Stimulated activated CD4-positive, alpha-beta T cell treated with anti-CD3 and anti-CD28 coated beads, Interleukin-1b, Interleukin-23, amount 100 ng/mL, for 48 hours (primary cell): ENCODE results near the gene EMID1.
"Not testable (repeated sequence)": the region's sequence is repeated elsewhere in the genome, so short reads cannot be mapped to it uniquely, and the experiment has no call there.

Source experiments
- DNase-seq: peaks from one replicate; pipeline ENCODE4 v3.0.0-alpha.2; 2020

Gene EMID1

DNA sequence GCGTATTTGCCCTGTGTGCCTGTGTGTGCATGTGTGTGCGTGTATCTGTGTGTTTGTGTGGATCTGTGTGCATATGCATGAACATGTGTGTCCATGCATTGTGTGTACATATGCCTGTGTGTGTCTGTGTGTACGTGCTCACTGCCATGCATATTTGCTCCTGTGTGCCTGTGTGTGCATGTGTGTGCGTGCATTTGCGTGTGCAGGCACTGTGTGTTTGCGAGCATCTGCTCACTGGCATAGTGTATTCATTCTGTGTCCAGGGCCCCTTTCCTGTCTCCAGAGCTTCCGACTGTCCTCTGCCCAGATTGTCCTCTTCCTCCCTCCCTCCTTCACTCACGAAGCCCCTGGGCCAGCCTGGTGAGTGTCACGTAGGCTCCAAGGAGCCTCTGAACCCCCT is 5.8 kb downstream of the EMID1 start:
- no peak for DNase-seq

DNA sequence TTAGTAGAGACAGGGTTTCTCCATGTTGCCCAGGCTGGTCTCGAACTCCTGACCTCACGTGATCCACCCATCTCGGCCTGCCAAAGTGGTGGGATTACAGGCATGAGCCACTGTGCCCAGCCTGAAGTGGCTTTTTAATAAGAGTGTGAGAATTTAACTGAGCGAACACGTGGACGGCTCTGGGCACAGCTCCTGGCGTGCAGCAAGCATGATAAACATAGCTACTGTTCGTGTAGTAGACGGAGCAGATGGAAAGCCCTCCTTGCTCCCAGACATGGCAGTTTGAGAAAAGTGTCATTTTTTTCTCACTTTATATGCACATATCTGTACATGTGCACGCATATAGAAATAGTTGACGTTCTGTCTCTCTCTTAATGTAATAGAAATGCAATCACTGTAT is 7.0 kb downstream of the EMID1 start:
- no peak for DNase-seq

DNA sequence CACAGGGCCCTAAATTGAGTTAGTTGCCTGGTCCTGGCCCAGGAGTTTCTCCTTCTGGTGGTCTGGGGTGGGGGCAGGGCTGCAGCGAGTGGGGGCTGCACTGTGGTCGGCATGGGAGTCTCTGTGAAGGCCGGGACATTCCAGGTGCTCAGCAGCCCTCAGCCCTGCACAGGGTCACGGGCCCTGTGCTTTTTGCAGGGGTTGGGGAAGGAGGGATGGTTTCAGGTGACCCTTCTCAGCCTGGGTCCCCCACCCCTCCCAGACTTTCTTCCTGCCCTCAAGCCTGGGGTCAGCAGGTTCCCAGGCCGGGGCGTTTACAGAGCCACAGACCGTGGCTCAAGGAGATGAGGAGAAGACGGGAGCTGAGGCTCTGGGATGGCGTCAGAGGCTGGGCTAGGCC is 7.8 kb downstream of the EMID1 start:
- DNase-seq: no peak

DNA sequence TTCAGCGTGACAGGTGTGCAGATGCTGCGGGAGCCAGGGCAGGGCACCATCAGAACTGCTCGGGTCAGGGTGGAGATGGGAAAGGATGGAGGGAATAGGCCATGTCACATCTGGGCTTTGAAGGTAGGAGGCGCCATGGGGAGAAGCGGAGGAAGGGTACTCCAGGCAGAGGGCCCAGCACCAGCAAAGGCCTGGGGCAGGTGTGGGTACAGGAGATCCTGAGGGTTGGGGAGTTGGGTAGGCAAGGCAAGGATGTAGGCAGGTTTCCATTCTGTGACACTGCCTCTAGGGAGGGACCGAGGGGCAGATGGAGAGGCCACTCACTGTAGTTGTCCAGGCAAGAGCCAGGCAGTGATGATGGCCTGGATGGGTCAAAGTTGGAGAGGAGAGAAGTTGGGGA is 8.5 kb downstream of the EMID1 start:
- DNase-seq: no peak

DNA sequence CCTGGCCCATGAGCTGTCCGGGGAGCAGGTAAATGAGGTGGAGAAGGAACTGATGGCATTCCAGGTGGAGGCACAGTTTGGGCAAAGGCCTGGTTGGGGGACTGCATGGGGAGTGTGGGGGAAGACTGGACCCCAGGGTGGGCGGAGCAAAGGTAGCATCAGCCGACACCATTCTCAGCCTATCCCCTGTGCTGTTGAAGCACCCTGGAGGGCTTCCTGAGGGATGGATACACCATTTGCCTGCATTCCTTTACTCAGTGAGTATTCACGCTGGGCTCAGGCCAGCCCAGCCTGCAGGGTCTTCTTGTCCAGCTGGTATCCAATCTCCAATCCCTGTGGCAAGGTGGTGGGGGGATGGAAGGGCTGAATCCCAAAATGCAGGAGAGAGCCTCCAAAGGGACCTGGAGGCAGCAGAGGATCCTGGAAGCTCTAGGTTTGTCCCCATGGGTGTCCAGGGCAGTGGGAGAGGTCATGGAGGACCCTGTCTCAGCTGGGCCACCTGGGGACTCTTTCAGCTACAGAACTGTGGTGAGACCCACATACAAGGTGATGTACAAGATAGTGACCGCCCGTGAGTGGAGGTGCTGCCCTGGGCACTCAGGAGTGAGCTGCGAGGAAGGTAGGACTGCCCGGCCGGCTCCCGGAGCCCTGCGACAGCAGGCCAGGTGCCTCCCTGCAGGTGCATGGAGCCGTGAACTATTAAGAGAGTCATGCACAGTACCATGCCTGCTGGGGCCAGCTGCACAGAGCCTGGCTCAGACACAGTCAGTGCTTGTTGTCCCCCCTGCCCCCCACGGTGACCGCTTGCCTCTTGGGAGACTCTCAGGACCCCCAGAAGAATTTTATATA is 9.5 kb downstream of the EMID1 start:
- DNase-seq: no peak

DNA sequence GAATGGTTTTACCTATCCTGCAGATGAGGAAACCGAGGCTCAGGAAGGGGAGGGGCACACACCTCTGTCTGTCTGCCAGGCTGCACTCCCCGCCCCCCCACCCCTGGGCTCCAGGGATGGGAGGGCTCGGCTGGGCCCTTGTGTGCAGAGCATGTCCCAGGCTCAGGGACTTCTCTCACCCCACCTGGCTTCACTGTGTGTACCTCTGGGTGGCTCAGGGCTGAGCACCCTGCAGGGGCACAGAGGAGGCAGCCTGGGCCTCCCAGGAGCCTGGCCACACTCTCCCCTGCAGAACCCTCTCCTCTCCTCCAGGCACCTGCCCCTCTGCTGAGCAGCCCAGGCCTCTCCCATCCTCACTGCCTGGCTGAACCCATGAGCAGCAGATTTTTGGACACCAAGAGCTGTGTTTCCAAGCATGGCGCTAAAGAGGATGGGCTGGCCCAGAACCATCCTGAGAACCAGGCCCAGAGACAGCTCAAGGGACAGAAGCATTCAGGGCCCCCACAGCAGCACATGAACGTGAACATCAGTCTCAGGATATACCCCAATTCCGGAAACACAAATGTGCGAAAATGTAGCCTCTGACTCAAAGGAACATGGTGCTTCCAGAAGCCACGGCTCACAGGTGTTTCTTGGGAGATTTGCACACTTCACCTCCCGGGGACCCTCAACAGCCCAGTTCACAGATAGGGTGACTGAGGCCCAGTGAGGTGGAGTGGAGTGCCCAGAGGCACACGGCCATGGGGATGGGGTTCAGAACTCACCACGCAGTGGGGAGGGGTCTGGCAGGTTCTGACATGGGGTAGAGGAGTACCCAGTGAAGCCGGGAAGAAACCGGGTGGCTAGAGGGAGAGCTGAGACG is 10.5 kb downstream of the EMID1 start:
- no peak for DNase-seq

DNA sequence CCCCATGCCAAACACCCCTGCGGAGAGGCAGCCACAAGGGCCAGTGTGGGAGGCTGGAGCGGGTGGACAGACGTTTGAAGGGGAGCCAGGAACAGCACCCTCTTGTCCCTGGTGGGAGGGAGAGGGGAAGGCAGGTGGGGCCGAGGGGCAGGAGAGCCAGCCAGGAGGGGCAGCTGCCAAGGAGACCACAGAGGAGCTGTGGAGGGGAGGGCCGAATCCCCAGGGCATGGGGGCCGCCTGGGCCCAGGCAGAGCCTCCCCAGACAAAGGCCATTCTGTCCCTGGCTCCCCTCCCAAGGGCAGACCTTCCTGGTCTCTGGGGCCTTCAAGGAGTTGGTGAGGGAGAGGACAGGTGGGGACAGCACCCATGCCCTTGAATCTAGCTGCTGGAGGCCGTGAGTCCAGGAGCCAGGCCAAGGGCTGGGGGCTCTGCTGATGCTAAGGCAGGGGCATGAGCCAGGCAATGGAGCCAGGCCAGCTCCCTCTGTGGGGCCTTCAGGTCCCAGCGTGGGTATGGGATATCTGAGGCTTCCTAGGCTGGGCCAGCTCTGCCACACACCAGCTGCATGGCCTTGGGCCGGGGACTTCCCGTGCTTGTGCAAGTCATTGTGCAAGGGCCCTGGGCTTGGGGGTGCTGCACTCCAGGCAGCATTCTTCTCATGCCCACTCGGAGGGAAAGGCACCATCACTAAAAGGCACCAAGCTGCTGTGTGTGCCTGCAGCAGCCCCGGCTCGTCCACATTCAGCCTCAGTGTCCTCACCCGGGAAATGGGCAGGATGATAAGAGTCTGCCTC is 11.4 kb downstream of the EMID1 start:
- no peak for DNase-seq

DNA sequence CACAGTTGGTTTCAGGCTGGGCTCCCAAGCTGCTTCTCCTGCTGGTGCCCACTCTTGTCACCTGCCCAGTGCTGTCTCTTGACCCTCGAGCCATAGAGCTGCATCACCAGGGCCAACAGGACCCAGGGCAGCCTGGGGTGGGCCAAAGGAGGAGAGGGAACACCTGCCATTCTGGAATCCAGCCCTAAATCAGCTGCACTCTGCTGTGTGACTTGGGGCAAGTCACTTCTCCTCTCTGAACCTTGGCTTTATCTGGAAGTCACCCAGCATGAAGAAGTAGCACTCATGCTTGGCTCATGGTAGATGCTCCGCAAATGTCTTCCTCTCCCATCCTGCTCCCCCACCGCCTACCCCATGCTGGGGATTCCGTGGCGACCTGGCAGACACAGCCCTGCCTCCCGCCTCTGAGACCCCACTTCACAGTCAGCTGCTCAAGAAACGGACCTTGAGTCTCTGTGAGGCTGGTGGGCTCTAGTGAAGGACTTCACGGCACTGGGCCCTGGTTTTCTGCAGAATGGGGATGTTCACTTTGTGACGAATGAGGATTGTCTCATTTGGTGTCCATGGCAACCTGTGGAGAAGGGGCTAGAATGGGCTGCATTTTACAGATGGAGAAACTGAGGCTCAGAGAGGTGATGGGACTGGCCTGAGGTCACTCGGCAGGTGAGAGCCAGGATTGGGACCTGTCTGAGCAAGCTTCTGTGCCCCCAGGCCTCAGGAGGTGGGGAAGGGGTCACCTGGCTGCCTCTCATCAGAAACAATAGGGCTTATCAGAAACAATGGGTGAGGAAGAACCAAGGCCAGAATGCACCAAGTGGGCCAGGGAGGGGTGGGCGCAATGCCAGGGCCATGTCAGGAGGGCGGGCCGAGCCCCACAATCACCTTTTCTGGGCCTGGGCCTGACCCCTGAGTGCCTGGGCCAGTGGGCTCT is 12.4 kb downstream of the EMID1 start:
- no peak for DNase-seq

DNA sequence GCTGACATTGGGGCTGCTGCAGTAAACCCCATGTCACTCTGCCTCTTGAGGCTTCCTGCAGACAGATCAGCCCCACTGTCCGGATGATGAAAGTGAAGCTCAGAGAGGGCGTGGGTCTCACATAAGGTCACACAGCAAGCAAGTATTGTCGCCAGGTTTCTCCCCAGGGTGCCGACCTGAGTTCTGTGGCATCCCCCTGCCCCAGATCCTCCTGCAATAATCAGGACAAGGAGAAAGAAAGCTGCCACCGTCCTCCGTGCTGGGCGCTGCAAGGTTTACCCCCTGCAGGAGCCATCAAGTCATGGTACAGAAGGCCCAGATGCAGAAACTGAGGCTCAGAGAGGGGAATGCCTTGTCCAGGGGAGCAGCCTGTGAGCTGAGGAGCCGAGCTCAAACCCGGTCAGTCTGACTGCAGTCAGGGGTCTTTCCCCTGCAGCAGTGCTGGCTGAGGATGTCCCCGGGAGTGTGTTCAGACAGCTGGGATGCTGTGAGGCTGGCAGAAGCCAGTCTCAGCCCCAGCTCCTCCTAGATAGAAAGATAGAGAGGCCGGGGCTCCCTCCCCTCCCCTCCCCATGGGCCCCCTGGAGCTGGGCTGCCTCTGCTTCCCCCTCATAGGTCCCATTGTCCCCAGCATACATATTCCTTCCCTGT is 13.2 kb downstream of the EMID1 start:
- no peak for DNase-seq

DNA sequence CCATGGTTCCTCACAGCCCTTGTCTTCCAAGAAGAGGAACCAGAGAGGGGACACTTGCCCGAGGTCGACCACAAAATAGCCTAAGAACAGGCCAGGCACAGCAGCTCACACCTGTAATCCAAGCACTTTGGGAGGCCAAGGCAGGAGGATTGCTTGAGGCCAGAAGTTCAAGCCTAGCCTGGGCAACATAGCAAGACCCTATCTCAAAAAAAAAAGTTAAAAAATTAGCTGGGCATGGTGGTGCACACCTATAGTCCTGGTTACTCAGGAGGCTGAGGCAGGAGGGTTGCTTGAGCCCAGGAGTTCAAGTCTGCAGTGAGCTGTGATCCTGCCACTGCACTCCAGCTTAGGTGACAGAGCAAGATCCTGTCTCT is 13.7 kb downstream of the EMID1 start:
- DNase-seq: not testable (repeated sequence)

DNA sequence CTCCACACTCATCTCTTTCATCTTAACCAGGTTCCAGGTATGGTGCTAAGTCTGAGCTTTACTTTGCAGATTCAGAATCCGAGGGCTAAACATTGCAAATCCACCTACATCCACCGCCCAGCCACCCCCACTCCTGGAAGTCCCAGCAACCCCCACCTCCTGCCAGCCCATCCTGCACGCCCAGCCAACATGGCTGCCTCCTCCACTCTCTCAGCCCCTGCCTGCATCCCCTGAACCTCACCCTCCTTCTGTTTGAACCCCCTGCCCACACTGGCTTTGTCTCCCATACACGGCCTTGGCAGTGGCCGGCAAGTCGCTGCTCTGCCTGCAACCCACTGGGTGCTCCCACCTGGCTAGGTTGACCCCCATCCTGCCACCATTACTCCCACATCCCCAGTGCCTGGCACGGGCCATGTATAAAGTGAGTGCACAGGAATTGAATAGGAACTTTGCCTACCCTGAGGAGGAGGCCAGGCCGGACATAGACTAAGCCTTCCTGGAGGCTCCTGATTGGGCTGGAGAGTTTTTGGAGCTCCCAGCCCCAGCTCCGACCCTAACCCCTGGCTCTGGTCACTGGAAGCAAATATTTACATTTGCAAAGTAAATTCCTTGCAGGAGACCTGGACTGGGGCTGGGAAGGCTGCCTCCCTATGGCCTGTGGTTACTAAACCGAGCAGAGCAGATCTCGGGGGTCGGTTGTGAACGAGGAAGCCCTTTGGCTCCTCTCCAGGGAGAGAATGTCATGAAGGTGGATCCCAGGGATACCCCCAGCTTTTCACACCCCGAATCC is 14.4 kb downstream of the EMID1 start:
- DNase-seq: no peak

DNA sequence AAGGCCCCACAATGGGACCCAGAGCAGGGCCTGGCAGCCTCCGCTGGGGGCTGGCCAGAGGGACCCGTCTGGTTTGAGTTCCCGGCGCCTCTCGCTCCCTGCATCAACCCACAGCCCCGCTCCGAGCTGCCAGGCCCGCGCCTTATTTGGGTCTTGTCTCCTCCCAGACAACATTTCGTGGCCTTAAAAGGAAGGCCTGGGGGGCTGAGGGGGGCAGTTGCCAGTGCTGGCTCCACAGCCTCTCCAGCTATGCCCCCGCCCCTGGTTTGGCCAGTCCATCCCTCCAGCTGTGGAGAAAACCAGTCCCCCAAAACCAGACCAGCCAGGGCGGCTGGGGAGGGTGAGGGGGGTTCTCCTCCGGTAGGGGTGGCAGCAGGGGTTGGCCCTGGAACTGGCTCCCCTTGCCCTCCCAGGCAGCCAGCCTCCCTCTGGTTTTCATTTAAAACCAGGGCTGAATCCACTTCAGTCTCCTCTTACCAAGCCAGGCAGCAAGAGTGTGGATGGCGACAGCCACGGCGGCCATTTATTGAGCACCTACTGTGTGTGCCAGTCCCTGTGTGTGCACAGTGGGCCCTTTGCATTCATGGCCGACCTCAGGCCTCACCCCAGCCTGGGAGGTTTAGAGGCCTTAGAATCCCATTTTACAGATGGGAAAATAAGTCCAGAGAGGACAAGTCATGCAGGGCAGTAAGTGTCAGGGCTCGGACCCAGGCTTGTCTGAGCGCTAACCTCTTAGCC is 18.6 kb downstream of the EMID1 start:
- DNase-seq: no peak

DNA sequence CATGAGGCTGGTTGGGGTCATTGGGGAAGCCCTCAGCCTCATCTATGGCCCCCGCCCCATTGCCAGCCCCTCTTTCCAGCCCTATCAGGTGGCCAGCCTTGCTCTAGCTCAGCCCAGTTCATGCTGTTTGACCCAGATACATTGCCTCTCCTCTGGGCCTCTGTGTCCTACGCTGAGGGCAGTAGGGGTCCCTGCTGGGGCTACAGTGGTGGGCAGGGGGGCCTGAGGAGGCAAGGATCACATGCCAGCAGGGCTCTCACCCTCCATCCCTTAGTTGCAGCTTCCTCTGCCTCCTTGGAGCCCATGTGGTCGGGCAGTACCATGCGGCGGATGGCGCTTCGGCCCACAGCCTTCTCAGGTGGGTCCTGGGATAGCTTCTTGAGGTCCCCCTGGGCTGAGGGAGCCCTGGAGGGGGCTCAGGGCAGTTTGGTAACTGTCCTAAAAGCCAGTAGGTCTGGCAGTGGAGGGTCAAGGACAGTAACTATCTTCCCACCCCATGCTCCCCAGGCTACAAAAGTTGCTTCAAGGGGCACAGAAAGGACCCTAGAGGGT is 19.2 kb downstream of the EMID1 start:
- DNase-seq: no peak

DNA sequence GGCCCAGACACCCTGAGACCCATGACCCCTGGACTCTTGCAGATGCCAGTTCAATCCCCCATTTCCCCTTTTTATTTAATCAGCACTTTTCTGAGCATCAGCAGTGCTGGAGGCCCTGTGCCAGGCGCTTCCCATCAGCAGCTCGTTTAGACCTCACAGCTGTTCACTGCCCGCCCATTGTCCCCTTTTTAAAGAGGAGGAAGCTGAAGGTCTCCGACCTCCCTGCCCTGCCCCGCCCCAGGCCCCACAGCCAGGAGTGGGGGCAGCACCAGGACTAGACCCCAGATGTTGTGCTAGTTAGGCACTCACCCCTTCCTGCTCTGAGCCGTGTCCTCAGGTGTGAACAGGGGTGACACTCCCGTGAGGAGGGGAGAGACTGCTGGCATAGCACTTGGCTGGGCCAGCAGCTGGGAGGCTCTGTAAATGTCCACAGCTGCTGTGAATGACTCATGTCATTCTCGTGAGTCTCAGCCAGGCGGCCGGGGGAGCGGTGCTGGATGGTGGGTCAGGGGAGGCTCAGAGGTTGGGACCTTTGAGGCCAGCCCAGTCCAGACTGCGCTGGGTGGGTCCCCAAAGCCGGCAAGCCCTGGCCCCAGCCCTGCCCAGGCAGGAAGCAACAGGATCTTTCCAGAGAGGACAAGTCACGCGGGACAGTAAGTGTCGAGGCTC is 19.9 kb downstream of the EMID1 start:
- DNase-seq: no peak

DNA sequence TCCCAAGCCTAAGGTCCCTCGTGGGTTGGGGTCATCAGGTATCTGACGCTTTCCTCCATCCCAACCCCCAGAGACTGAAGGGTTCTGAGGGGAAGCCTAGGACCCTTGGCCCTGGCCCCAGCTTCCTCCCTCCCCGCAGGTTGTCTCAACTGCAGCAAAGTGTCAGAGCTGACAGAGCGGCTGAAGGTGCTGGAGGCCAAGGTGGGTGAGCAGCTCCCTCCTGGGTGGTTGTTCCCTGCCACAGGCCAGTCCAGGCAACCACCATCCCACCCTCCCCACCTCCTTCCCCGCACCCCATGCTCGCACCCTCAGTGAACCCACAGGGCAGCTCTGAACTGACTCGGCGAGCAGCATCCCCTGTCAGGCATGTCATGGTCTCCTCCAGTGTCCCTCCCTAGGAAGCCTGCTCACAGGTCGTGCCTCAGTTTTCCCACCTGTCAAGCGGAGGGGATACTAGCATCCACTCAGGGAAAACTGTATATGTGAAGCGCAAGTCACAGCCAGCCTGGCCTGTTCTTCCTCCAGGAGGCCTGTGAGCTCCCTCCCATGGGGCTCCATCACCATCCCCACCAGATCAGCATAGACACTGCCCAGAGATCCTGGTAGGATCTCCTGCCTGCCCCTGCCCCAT is 20.8 kb downstream of the EMID1 start:
- no peak for DNase-seq

DNA sequence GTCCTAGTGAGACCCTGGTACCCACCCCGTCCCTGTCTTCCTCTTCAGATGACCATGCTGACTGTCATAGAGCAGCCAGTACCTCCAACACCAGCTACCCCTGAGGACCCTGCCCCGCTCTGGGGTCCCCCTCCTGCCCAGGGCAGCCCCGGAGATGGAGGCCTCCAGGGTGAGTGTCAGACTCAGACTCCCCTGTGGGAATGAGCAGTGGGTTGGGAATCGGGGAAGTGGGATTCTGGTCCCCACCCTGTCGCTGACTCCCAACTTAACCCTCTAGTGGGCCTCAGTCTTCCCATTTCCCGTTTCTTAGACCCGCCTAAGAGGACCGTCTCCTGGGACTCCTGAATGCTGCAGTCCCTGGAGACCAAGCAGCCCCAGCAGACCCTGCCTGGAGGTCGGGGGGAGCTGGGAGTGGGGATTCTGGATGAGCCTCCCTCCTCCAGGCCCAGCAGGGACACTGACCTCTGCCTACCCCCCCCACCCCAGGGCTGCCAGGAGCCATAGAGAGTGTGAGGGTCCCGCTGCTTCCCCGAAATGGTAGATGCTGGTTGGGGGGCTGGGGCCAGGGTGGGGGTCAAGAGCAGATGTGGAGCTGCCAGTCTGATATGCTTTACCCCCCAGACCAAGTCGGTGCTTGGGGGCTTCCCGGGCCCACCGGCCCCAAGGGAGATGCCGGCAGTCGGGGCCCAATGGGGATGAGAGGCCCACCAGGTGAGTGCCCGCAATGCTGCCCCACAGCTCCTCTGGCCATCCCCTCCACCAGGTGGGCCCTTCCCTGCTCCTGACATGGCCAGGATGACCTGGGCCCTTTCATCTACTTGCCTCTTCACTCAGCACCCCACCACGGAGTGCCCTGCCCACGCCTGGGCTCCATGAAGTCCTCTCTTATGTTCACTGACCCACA is 25.5 kb downstream of the EMID1 start:
- DNase-seq: no peak
